Smooth muscle cell (in vitro differentiated cells): ENCODE measurements around the gene RSPH1. TPM values are rescaled to one million over a fixed set of nuclear protein-coding genes. Genes with fewer than 3 reads are reported as not detected.

ENCODE experiments used
- DNase-seq: peaks from one replicate; lab custom pipeline; 2025; ENCODE audit not compliant: unreplicated experiment; lab: John Stamatoyannopoulos, UW
- H2AFZ ChIP-seq: fragments of 200-600 bp; sonication (generic); 2 replicates; pipeline ENCODE4 v1.6.0; 2016; ENCODE audit warnings: antibody characterized with exemption, low read depth, mild to moderate bottlenecking
- H3F3A ChIP-seq: fragments of 200-600 bp; sonication (generic); 2 replicates; pipeline ENCODE4 v1.6.0; 2017; ENCODE audit warnings: antibody characterized with exemption, low read depth
- H3K27ac ChIP-seq: fragments of 200-600 bp; sonication (generic); 2 replicates; pipeline ENCODE4 v1.5.1; 2016; ENCODE audit warnings: low read depth, mild to moderate bottlenecking
- H3K27me3 ChIP-seq: fragments of 200-600 bp; sonication (generic); 2 replicates; pipeline ENCODE4 v1.6.1; 2016; ENCODE audit warnings: low read depth, mild to moderate bottlenecking
- H3K36me3 ChIP-seq: fragments of 200-600 bp; sonication (generic); 2 replicates; pipeline ENCODE4 v1.5.1; 2016; ENCODE audit warnings: low read depth
- H3K4me1 ChIP-seq: fragments of 200-600 bp; sonication (generic); 2 replicates; pipeline ENCODE4 v1.5.1; 2016; ENCODE audit warnings: low read depth
- H3K4me2 ChIP-seq: fragments of 200-600 bp; sonication (generic); 2 replicates; pipeline ENCODE4 v1.6.0; 2016; ENCODE audit warnings: mild to moderate bottlenecking
- H3K4me3 ChIP-seq: fragments of 200-600 bp; sonication (generic); 2 replicates; pipeline ENCODE4 v1.5.1; 2016; ENCODE audit warnings: mild to moderate bottlenecking
- H3K79me2 ChIP-seq: fragments of 200-600 bp; sonication (generic); 2 replicates; pipeline ENCODE4 v1.6.0; 2016; ENCODE audit warnings: low read depth, mild to moderate bottlenecking
- H3K9ac ChIP-seq: fragments of 200-600 bp; sonication (generic); 2 replicates; pipeline ENCODE4 v1.6.0; 2016; ENCODE audit warnings: low read depth
- H3K9me3 ChIP-seq: fragments of 200-600 bp; sonication (generic); replicated peaks from 2 replicates; pipeline ENCODE4 v1.5.1; 2016; ENCODE audit warnings: low read depth
- H4K20me1 ChIP-seq: fragments of 200-600 bp; sonication (generic); 2 replicates; pipeline ENCODE4 v1.6.0; 2016; ENCODE audit warnings: low read depth
- WGBS: methylation state at CpG from one replicate; pipeline ENCODE4 v1.1.7; 2016; ENCODE audit warnings: low lambda C conversion rate; 5-methylcytosine and 5-hydroxymethylcytosine counted together
- polyA plus RNA-seq: library from polyadenylated mRNA; unstranded; fragments of >200 nt; fragmentation: Nextera tagmentation; extraction: Ambion mirVana; gene quantifications from 2 replicates; pipeline ENCODE4 v1.2.1, GENCODE V29; 2016
- total RNA-seq: library from RNA; depleted of rRNA; stranded (reverse); fragments of >200 nt; gene quantifications from 2 replicates; pipeline ENCODE4 v1.2.3, GENCODE V29; 2014
- TF ChIP-seq, protein P1 (sequence below): fragments of 200-600 bp; sonication (generic); IDR thresholded peaks from 2 replicates; pipeline ENCODE4 v1.5.1; 2017; ENCODE audit warnings: borderline replicate concordance, mild to moderate bottlenecking, antibody characterized with exemption; ENCODE audit not compliant: insufficient read depth, poor library complexity, severe bottlenecking

RSPH1 gene
- total and polyA plus RNA-seq, 2 experiments from 2014 or later, result 0.16 TPM; not detected in 1

GRCh38 chr21:42426876-42427480, 69.0 kb downstream of the RSPH1 start:
- H3F3A ChIP-seq, result no peaks in the 10 kb centered on the region
- H3K4me3 ChIP-seq, result no peak overlapping the region
- H3K4me2 ChIP-seq, result no peak overlapping the region
- no peaks in the 10 kb centered on the region for H3K36me3 ChIP-seq
- no peaks in the 10 kb centered on the region for H3K4me1 ChIP-seq
- TF ChIP-seq, protein P1, sequence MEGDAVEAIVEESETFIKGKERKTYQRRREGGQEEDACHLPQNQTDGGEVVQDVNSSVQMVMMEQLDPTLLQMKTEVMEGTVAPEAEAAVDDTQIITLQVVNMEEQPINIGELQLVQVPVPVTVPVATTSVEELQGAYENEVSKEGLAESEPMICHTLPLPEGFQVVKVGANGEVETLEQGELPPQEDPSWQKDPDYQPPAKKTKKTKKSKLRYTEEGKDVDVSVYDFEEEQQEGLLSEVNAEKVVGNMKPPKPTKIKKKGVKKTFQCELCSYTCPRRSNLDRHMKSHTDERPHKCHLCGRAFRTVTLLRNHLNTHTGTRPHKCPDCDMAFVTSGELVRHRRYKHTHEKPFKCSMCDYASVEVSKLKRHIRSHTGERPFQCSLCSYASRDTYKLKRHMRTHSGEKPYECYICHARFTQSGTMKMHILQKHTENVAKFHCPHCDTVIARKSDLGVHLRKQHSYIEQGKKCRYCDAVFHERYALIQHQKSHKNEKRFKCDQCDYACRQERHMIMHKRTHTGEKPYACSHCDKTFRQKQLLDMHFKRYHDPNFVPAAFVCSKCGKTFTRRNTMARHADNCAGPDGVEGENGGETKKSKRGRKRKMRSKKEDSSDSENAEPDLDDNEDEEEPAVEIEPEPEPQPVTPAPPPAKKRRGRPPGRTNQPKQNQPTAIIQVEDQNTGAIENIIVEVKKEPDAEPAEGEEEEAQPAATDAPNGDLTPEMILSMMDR, result no peak
- no peaks in the 10 kb centered on the region for H3K79me2 ChIP-seq
- no peaks in the 10 kb centered on the region for H3K9me3 ChIP-seq
- WGBS, result 87% methylated on average over 10 of the region's 10 CpGs
- DNase-seq, result no peak
- no peak overlapping the region for H2AFZ ChIP-seq
- H3K27ac ChIP-seq, result no peak overlapping the region
- no peak overlapping the region for H3K9ac ChIP-seq
- H4K20me1 ChIP-seq, result no peaks in the 10 kb centered on the region
- peaks cover 21% of the 10 kb centered on the region for H3K27me3 ChIP-seq

- Histone ChIP-seq H3K79me2 (no peaks in the 10 kb centered on the region), H2AFZ (no peak overlapping the region), H3K4me1 (no peaks in the 10 kb centered on the region), H3K27ac (no peak overlapping the region), H3F3A (no peaks in the 10 kb centered on the region), H4K20me1 (no peaks in the 10 kb centered on the region), H3K4me2 (no peak overlapping the region), H3K4me3 (no peak overlapping the region), H3K9me3 (no peaks in the 10 kb centered on the region), H3K36me3 (no peaks in the 10 kb centered on the region), H3K9ac (no peak overlapping the region), H3K27me3 (peaks cover 21% of the 10 kb centered on the region)
- WGBS, result 83% methylated on average over 7 of the region's 7 CpGs
- TF ChIP-seq, protein P1, result no peak
- DNase-seq, result no peak
Measured at GRCh38 chr21:42426424-42426823, 69.6 kb downstream of the RSPH1 start.

GRCh38 chr21:42425591-42425990, 70.4 kb downstream of the RSPH1 start:
- Histone ChIP-seq H3K36me3 (no peaks in the 10 kb centered on the region), H3K9ac (no peak overlapping the region), H3K4me2 (no peak overlapping the region), H3F3A (no peaks in the 10 kb centered on the region), H3K9me3 (no peaks in the 10 kb centered on the region), H3K4me1 (no peaks in the 10 kb centered on the region), H3K27me3 (peaks cover 21% of the 10 kb centered on the region), H4K20me1 (no peaks in the 10 kb centered on the region), H3K4me3 (no peak overlapping the region), H3K79me2 (no peaks in the 10 kb centered on the region), H3K27ac (no peak overlapping the region), H2AFZ (no peak overlapping the region)
- TF ChIP-seq, protein P1, result no peak
- WGBS, result 89% methylated on average over 4 of the region's 4 CpGs
- no peak for DNase-seq

DNA sequence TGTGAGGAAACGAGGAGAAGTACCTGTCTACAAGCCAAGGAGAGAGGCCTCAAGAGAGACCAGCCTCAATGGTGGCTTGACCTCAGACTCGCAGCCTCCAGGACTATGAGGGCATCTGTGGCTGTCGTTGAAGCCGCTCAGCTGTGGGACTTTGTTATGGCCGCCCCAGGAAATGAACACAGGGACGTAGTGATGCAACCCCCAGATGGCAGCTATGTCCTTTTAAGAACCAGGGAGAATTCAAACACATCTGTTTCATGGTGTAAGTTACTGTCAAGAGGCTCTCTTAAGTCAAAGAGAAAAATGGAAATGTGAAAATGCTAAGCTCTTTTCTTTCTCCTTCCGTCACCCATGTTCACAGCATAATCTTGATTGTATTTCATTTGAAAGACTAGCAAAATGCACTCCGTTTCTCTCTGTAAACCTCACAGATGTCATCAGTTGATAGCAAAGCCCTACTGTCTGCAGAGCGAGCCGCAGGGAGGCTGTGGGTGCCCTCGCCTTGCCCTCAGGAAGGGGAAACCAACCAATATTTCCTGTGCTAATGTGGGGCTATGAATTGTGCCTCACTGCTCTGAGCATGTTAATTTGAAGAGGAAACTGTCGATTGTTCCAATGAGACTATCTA, 71.0 kb downstream of the RSPH1 start:
- H3K4me2 ChIP-seq, result no peak overlapping the region
- no peak overlapping the region for H3K27ac ChIP-seq
- H3K27me3 ChIP-seq, result peaks cover 21% of the 10 kb centered on the region
- H3K36me3 ChIP-seq, result no peaks in the 10 kb centered on the region
- H3K4me1 ChIP-seq, result no peaks in the 10 kb centered on the region
- H3K9me3 ChIP-seq, result no peaks in the 10 kb centered on the region
- no peak overlapping the region for H3K9ac ChIP-seq
- no peaks in the 10 kb centered on the region for H4K20me1 ChIP-seq
- TF ChIP-seq, protein P1, result no peak
- H3K79me2 ChIP-seq, result no peaks in the 10 kb centered on the region
- no peaks in the 10 kb centered on the region for H3F3A ChIP-seq
- no peak for DNase-seq
- H2AFZ ChIP-seq, result no peak overlapping the region
- H3K4me3 ChIP-seq, result no peak overlapping the region
- 82% methylated on average over 12 of the region's 12 CpGs for WGBS
